ENCODE results near the gene CD300C. TPM values are rescaled to one million over a fixed set of nuclear protein-coding genes. Genes with fewer than 3 reads are reported as not detected.

The CD300C gene
- total and polyA plus RNA-seq, 8 donors = 0.40 to 11.0 (median 0.56) TPM

DNA sequence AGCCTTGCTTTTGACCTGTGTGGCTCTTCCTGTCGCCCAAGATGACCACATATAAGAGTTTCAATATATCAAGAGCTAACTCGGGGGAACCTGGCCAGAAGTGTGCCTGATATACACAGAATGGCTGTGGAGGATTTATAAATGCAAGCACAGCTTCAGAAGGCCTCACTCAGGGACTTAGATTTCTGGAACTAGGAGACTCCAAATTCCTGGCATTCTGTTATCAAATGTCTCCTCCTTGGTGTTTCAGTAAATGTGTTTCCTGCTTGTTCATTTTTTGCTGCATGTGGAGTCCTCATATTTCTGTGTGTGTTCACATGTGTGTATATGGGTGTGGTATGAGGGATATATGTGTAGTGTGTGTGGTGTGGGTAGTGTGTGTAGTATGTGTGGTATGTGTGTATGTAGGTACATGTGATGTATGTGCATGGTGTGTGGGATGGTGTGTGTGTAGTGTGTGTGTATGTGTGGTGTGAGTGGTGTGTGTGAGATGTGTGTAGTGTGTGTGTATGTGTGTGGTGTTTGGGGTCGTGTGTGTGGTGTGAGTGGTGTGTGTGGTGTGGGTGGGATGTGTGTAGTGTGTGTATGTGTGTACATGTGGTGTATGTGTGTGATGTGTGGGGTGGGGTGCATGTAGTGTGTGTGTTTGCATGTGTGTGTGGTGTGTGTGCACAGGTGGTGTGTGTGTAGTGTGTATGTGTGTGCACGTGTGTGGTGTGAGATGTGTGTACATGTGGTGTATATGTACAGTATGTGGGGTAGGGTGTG, 22.4 kb upstream of the CD300C start:
- intact Hi-C loops (cut with DNase I) = no loop called here
- Histone ChIP-seq H3K4me1 (peaks cover 0 to 36% of the 10 kb centered on the region in 2 donors), H3K27me3 (peaks cover 0 to 44% of the 10 kb centered on the region in 2 donors), H3K27ac (peak overlapping the region in 1 of 2 donors; percentile 13), H3K9me3 (no peaks in the 10 kb centered on the region), H3K36me3 (no peaks in the 10 kb centered on the region), H3K4me3 (no peak overlapping the region)
- no peak for ATAC-seq
- no peak for DNase-seq
- TF ChIP-seq, protein P1, sequence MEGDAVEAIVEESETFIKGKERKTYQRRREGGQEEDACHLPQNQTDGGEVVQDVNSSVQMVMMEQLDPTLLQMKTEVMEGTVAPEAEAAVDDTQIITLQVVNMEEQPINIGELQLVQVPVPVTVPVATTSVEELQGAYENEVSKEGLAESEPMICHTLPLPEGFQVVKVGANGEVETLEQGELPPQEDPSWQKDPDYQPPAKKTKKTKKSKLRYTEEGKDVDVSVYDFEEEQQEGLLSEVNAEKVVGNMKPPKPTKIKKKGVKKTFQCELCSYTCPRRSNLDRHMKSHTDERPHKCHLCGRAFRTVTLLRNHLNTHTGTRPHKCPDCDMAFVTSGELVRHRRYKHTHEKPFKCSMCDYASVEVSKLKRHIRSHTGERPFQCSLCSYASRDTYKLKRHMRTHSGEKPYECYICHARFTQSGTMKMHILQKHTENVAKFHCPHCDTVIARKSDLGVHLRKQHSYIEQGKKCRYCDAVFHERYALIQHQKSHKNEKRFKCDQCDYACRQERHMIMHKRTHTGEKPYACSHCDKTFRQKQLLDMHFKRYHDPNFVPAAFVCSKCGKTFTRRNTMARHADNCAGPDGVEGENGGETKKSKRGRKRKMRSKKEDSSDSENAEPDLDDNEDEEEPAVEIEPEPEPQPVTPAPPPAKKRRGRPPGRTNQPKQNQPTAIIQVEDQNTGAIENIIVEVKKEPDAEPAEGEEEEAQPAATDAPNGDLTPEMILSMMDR (IDR thresholded peaks at IDR 0.05) = no peak

DNA sequence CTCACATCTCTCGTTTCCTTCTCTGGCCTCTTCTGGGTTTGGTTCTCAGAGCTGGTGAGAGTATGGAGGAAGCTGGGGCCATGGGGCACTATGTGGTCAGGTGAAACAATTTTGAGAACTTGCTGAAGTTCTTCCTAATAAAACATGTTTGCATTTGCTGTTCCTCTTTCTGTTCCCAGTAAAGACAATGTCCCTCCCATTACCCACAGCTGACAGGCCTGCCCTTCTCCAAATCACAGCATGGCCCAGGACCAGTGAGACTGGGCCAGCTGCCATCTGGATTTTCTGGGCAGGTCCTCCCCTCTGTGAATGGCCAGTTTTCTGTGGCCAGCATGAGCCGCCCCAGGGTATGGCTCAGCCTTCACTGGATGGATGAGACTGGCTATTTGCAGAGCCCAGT, 21.5 kb upstream of the CD300C start, which contains the start of gene CD300H:
Gene CD300H, minus strand, starts transcription at position 113 of the 400 bp plus-strand sequence.
- no peaks in the 10 kb centered on the region for H3K9me3 ChIP-seq
- DNase-seq (peak in 1 of 4 donors; percentile 55), ATAC-seq (peak; percentile 22)
- TF ChIP-seq, protein P1 (IDR thresholded peaks at IDR 0.05) = no peak
- peak within 1 kb of the TSS; percentile 13 for H3K27ac ChIP-seq
- peaks cover 0 to 44% of the 10 kb centered on the region in 2 donors for H3K27me3 ChIP-seq
- H3K4me3 ChIP-seq = no peak within 1 kb of the TSS
- H3K36me3 ChIP-seq = no peaks in the 10 kb centered on the region
- peaks cover 0 to 36% of the 10 kb centered on the region in 2 donors for H3K4me1 ChIP-seq
- intact Hi-C loops (cut with DNase I) = no loop called here

DNA sequence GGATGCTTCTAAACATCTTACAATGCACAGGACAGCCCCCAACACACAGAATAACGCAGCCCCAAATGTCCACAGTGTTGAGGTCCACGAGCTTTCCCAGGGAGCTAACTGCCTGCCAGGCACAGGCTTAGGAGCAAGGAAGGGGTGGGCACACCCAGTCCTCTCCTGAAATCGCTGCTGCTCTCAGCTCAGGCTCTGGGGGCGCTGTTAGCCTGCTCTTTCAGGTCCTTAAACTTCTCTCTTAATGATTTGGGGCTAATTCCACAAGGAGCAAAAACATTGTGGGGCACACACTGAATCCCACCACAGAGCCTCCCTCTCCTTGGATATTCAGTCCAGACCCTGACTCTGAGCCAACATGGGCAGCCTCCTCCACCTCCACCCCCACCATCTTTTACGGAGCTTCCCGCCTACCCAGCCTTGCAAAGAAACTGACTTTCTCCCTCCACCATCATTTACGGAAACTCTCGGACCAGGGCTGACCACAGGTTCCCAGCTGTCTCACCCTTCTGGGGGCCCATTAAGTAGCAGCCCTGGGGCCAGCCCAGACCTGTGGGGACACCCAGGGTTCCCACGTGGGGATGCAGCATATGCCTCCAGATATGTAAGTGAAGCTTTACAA, 20.3 kb upstream of the CD300C start:
- no peak overlapping the region for H3K4me3 ChIP-seq
- peaks cover 0 to 36% of the 10 kb centered on the region in 2 donors for H3K4me1 ChIP-seq
- H3K9me3 ChIP-seq = no peaks in the 10 kb centered on the region
- peak; percentile 19 for ATAC-seq
- peaks cover 0 to 53% of the 10 kb centered on the region in 2 donors for H3K27me3 ChIP-seq
- no peak overlapping the region for H3K27ac ChIP-seq
- TF ChIP-seq, protein P1 (IDR thresholded peaks at IDR 0.05) = peak; percentile 23 to 57
- intact Hi-C loops (cut with DNase I) = no loop called here
- H3K36me3 ChIP-seq = no peaks in the 10 kb centered on the region
- DNase-seq = peak in 2 of 4 donors; percentile 7 to 22

DNA sequence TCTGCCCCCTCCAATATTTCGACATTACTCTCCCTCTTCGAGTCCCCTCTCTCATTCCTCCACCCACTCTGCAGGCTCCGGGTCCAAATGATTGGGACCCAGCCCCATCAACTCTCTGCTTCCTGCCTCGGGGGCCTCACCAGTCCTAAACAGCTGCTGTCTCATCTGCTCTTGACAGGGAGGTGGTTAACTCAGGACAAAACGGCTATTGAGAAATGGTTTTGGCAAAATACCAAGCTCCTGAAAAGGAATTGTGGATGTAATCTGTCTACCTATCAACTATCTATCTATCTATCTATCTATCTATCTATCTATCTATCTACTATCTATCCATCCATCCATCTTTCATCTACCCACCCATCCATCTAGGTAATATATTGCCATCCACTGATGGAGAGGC, 19.2 kb upstream of the CD300C start:
- ATAC-seq = no peak
- Histone ChIP-seq H3K27ac (no peak overlapping the region), H3K36me3 (no peaks in the 10 kb centered on the region), H3K4me1 (peaks cover 0 to 30% of the 10 kb centered on the region in 2 donors), H3K27me3 (peaks cover 0 to 50% of the 10 kb centered on the region in 2 donors), H3K4me3 (no peak overlapping the region), H3K9me3 (no peaks in the 10 kb centered on the region)
- no peak for DNase-seq
- TF ChIP-seq, protein P1 (IDR thresholded peaks at IDR 0.05) = no peak
- intact Hi-C loops (cut with DNase I) = no loop called here

DNA sequence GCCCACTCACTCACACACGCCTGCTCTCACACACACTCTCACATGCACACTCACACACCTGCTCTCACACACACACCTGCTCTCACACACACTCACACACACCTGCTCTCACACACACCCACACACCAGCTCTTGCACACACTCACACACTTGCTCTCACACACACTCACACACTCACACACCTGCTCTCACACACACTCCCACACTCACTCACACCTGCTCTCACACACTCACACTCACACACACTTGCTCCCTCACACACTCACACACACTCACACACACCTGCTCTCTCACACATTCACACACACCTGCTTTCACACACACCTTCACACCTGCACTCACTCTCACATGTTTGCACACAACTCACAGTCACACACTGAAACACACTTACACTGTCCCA, 17.4 kb upstream of the CD300C start:
- Histone ChIP-seq H3K4me3 (no peak overlapping the region), H3K9me3 (no peaks in the 10 kb centered on the region), H3K4me1 (peaks cover 0 to 20% of the 10 kb centered on the region in 2 donors), H3K36me3 (no peaks in the 10 kb centered on the region), H3K27ac (no peak overlapping the region), H3K27me3 (peaks cover 0 to 42% of the 10 kb centered on the region in 2 donors)
- no peak for ATAC-seq
- no peak for DNase-seq
- intact Hi-C loops (cut with DNase I) = no loop called here
- TF ChIP-seq, protein P1 (IDR thresholded peaks at IDR 0.05) = no peak

Measured in left lung (tissue), 10 donors.